Measurements from ENCODE around the gene TBL1XR1.

- TF ChIP-seq, protein P1, sequence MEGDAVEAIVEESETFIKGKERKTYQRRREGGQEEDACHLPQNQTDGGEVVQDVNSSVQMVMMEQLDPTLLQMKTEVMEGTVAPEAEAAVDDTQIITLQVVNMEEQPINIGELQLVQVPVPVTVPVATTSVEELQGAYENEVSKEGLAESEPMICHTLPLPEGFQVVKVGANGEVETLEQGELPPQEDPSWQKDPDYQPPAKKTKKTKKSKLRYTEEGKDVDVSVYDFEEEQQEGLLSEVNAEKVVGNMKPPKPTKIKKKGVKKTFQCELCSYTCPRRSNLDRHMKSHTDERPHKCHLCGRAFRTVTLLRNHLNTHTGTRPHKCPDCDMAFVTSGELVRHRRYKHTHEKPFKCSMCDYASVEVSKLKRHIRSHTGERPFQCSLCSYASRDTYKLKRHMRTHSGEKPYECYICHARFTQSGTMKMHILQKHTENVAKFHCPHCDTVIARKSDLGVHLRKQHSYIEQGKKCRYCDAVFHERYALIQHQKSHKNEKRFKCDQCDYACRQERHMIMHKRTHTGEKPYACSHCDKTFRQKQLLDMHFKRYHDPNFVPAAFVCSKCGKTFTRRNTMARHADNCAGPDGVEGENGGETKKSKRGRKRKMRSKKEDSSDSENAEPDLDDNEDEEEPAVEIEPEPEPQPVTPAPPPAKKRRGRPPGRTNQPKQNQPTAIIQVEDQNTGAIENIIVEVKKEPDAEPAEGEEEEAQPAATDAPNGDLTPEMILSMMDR (conservative IDR thresholded peaks at IDR 0.05; ENCODE audit: low read depth, low read length): no peak
- TF ChIP-seq EZH2phosphoT487 (IDR thresholded peaks at IDR 0.05; ENCODE audit: borderline replicate concordance, low read length): no peak
These were observed 3.5 kb downstream of the TBL1XR1 start for GRCh38 chr3:177193688-177194268.

Measured in PC-3 (cell line).